HepG2 (cell line): ENCODE measurements around the gene COQ5. TPM values are rescaled to one million over a fixed set of nuclear protein-coding genes. Genes with fewer than 3 reads are reported as not detected.
A peak's percentile ranks its signal among the peaks of the same experiment; 100 is the strongest.

ENCODE experiments used
- CENPX ChIP-seq: sonication (generic); formaldehyde crosslinking; IDR thresholded peaks from 2 replicates; pipeline ENCODE4 v1.9.0; 2021; ENCODE audit warnings: mild to moderate bottlenecking, missing genetic modification reagents, moderate library complexity
- DR1 ChIP-seq: sonication (generic); formaldehyde crosslinking; IDR thresholded peaks from 2 replicates; pipeline ENCODE4 v1.8.0; 2021; ENCODE audit warnings: mild to moderate bottlenecking, missing genetic modification reagents, inconsistent platforms
- KLF11 ChIP-seq: IDR thresholded peaks from 2 replicates; pipeline ENCODE4 v1.6.1; 2016; ENCODE audit warnings: missing compliant biosample characterization
- NONO ChIP-seq, 2 experiments: fragments of 450-650 bp in 1 of 2; sonication (generic) in 1 of 2; formaldehyde crosslinking in 1 of 2; IDR thresholded peaks in 1 of 2; conservative IDR thresholded peaks in 1 of 2; 2 replicates each; pipeline versions ENCODE4 v1.6.1 to v1.8.0; 2017 to 2022; ENCODE audit warnings: mild to moderate bottlenecking in 1 of 2, missing genetic modification reagents in 1 of 2, moderate library complexity in 1 of 2
- PAXIP1 ChIP-seq: sonication (generic); formaldehyde crosslinking; conservative IDR thresholded peaks from 2 replicates; pipeline ENCODE4 v1.4.0; 2020; ENCODE audit warnings: mild to moderate bottlenecking, missing genetic modification reagents, moderate library complexity
- ZNF407 ChIP-seq: sonication (generic); formaldehyde crosslinking; IDR thresholded peaks from one replicate; pipeline ENCODE4 v1.5.1; 2020; ENCODE audit warnings: mild to moderate bottlenecking, missing genetic modification reagents; ENCODE audit errors: not compliant biosample characterization
- ZNF556 ChIP-seq: sonication (generic); formaldehyde crosslinking; IDR thresholded peaks from 2 replicates; pipeline ENCODE4 v1.4.0; 2020; ENCODE audit warnings: mild to moderate bottlenecking, missing genetic modification reagents, borderline replicate concordance
- ZNF674 ChIP-seq: sonication (generic); formaldehyde crosslinking; IDR thresholded peaks from 2 replicates; pipeline ENCODE4 v1.5.0; 2020; ENCODE audit warnings: low read depth, mild to moderate bottlenecking, missing genetic modification reagents
- ZNF777 ChIP-seq: sonication (generic); formaldehyde crosslinking; IDR thresholded peaks from 2 replicates; pipeline ENCODE4 v1.4.0; 2020; ENCODE audit warnings: missing genetic modification reagents
- polyA plus RNA-seq, 8 experiments: library from polyadenylated mRNA; depleted of rRNA in 3 of 8; stranded (reverse) in 7 of 8; unstranded in 1 of 8; fragments of >200 nt; fragmentation: Illumina TruSeq in 4 of 8; extraction: Trizol in 4 of 8; gene quantifications; 2 replicates each; pipeline versions ENCODE4 v1.2.1 to v1.2.3, GENCODE V29; 2011 to 2016; ENCODE audit warnings: low read depth in 4 of 8, missing spikeins in 1 of 8, mixed read lengths in 1 of 8; ENCODE audit not compliant: insufficient read depth in 1 of 8
- total RNA-seq, 5 experiments: library from RNA; depleted of rRNA; stranded (reverse); fragments of >200 nt; fragmentation: Illumina TruSeq; extraction: Trizol; gene quantifications; 2 replicates each; pipeline ENCODE4 v1.2.3, GENCODE V29; 2016; ENCODE audit warnings: low read depth in 1 of 5

COQ5 gene
- total and polyA plus RNA-seq, 2 of the 13 experiments (the other 11 are each of a cell fraction or from before 2014, with no cell fraction given): 36.4 to 41.5 TPM

- TF ChIP-seq PAXIP1 (CRISPR knock-in tag) (no peak), ZNF674 (CRISPR knock-in tag) (no peak), KLF11 (CRISPR knock-in tag) (no peak), ZNF556 (CRISPR knock-in tag) (no peak), ZNF777 (CRISPR knock-in tag) (peak; percentile 25; the same call in 1 of the 2 replicates), ZNF407 (CRISPR knock-in tag) (no peak), DR1 (no peak), CENPX (CRISPR knock-in tag) (no peak), NONO (IDR thresholded peaks at IDR 0.05) (no peak), NONO (CRISPR knock-in tag; conservative IDR thresholded peaks at IDR 0.05) (0 out of 2 replicates have a peak, but pooled peaks have one; percentile 36)
Measured at GRCh38 chr12:120534703-120535655, 6.0 kb upstream of the COQ5 start (continued).
